Osteocyte (in vitro differentiated cells): ENCODE results near the gene NPR3. TPM values are rescaled to one million over a fixed set of nuclear protein-coding genes. Genes with fewer than 3 reads are reported as not detected.
A peak's percentile ranks its signal among the peaks of the same experiment; 100 is the strongest.
"Not testable (repeated sequence)": the region's sequence is repeated elsewhere in the genome, so short reads cannot be mapped to it uniquely, and the experiment has no call there.

Experiments
- DNase-seq: peaks from one replicate; pipeline ENCODE4 v3.0.0; 2021; ENCODE audit warnings: mixed read lengths; ENCODE audit not compliant: unreplicated experiment; ENCODE audit errors: extremely low spot score
- H3K27ac Mint-ChIP-seq: one replicate; pipeline ENCODE4 v1.8.0; 2021; ENCODE audit warnings: mild to moderate bottlenecking, mixed read lengths; ENCODE audit not compliant: unreplicated experiment
- H3K27me3 Mint-ChIP-seq: one replicate; pipeline ENCODE4 v1.8.0; 2021; ENCODE audit warnings: mixed read lengths; ENCODE audit not compliant: unreplicated experiment
- H3K36me3 Mint-ChIP-seq: one replicate; pipeline ENCODE4 v1.8.0; 2021; ENCODE audit warnings: mixed read lengths; ENCODE audit not compliant: unreplicated experiment
- H3K4me1 Mint-ChIP-seq: one replicate; pipeline ENCODE4 v1.8.0; 2021; ENCODE audit warnings: mixed read lengths; ENCODE audit not compliant: unreplicated experiment
- H3K4me3 Mint-ChIP-seq: one replicate; pipeline ENCODE4 v1.8.0; 2021; ENCODE audit warnings: mild to moderate bottlenecking, moderate library complexity, mixed read lengths; ENCODE audit not compliant: unreplicated experiment
- H3K9me3 Mint-ChIP-seq: one replicate; pipeline ENCODE4 v1.8.0; 2021; ENCODE audit warnings: mixed read lengths; ENCODE audit not compliant: unreplicated experiment
- total RNA-seq: library from RNA; stranded (reverse); gene quantifications from 2 replicates; pipeline ENCODE4 v1.2.1, GENCODE V29; 2021
- TF ChIP-seq, protein P1 (sequence below): fragments of 200-600 bp; sonication (generic); IDR thresholded peaks from 2 replicates; pipeline ENCODE4 v1.5.0; 2021; ENCODE audit warnings: antibody characterized with exemption, mild to moderate bottlenecking, moderate library complexity

NPR3 gene
- total RNA-seq, 1 donor from 2014 or later = 97.4 TPM

DNA sequence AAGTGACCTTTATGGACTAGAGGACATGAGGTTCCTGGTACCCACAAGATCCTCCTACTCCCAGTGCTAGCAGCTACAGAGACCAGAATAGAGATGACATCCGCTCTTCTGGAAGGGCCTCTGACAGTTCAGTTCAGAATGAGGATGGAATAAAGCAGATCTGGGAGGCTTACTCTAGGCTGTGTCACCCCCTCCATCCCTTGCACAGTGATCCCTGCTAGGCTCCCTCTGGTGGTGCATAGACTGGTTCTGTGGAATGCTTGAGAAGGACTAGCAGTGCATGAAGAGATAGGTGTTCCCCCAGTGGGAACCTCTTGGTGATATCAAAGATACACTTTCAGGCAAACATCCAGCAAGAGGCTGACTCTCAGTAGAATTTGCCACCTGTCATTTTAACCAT is 83.0 kb downstream of the NPR3 start:
- no peaks in the 10 kb centered on the region for H3K27me3 Mint-ChIP-seq
- H3K4me1 Mint-ChIP-seq = peaks cover 25% of the 10 kb centered on the region
- DNase-seq = no peak
- peaks cover 23% of the 10 kb centered on the region for H3K9me3 Mint-ChIP-seq
- H3K36me3 Mint-ChIP-seq = peaks cover 30% of the 10 kb centered on the region
- no peak overlapping the region for H3K4me3 Mint-ChIP-seq
- TF ChIP-seq, protein P1, sequence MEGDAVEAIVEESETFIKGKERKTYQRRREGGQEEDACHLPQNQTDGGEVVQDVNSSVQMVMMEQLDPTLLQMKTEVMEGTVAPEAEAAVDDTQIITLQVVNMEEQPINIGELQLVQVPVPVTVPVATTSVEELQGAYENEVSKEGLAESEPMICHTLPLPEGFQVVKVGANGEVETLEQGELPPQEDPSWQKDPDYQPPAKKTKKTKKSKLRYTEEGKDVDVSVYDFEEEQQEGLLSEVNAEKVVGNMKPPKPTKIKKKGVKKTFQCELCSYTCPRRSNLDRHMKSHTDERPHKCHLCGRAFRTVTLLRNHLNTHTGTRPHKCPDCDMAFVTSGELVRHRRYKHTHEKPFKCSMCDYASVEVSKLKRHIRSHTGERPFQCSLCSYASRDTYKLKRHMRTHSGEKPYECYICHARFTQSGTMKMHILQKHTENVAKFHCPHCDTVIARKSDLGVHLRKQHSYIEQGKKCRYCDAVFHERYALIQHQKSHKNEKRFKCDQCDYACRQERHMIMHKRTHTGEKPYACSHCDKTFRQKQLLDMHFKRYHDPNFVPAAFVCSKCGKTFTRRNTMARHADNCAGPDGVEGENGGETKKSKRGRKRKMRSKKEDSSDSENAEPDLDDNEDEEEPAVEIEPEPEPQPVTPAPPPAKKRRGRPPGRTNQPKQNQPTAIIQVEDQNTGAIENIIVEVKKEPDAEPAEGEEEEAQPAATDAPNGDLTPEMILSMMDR = peak; percentile 39
- H3K27ac Mint-ChIP-seq = no peak overlapping the region

DNA sequence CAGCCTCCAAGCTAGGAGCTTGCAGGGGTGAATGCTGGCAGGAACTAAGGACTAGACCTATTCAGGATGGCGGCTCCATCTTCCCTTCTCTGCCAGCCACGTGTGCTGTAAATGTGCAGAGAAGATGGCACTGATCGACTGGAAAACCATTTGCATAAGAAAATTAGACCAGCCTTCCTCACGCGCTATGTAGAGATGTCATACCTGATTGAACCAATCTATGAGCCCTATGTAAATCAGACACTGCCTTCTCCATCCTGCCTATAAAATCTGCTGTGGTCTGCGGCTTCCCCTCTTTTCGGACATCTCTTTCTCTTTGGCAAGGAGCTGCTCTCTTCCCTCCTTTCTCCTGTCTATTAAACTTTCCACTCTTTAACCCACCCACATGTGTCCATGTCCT is 91.6 kb downstream of the NPR3 start:
- H3K36me3 Mint-ChIP-seq = peaks cover 10% of the 10 kb centered on the region
- peaks cover 27% of the 10 kb centered on the region for H3K9me3 Mint-ChIP-seq
- DNase-seq = no peak
- peaks cover 36% of the 10 kb centered on the region for H3K4me1 Mint-ChIP-seq
- TF ChIP-seq, protein P1 = no peak
- H3K27ac Mint-ChIP-seq = no peak overlapping the region
- H3K27me3 Mint-ChIP-seq = no peaks in the 10 kb centered on the region
- H3K4me3 Mint-ChIP-seq = no peak overlapping the region

DNA sequence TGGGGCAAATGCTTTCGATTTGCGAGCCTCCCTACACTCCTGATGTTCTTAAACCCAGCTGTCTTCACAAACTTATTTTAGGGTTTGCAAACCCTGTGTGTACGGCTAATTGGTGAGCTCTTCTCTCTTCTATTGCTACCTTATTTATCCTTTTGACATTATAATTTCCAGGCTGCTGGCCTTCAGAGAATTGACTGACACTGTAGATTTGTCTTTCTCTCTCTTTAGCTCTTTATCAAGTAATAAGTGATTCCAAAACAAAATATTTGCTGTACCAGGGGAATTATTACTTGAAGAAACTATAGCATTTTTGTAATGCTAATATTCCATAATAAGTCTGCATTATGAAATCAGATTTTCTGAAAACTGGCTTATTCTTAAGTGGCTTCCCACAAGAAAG is 92.5 kb downstream of the NPR3 start:
- TF ChIP-seq, protein P1 = no peak
- Mint-ChIP-seq H3K4me3 (no peak overlapping the region), H3K27ac (no peak overlapping the region), H3K9me3 (peaks cover 20% of the 10 kb centered on the region), H3K4me1 (peaks cover 39% of the 10 kb centered on the region), H3K36me3 (peaks cover 7% of the 10 kb centered on the region), H3K27me3 (no peaks in the 10 kb centered on the region)
- DNase-seq = no peak

DNA sequence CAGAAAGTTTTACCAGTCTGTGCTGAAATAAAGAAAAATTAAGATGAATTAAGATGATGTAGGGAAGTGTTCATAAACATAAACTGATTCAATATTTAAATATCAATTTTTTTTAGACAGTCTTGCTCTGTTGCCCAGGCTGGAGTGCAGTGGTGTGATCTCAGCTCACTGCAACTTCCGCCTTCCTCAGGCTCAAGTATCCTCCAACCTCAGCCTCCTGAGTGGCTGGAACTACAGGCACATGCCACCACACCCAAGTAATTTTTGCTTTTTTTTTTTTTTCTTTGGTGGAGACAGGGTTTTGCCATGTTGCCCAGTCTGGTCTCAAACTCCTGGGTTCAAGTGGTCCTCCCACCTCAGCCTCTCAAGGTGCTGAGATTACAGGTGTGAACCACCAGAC is 94.3 kb downstream of the NPR3 start:
- H3K4me3 Mint-ChIP-seq, H3K9me3 Mint-ChIP-seq, H3K36me3 Mint-ChIP-seq, DNase-seq, H3K27me3 Mint-ChIP-seq: not testable (repeated sequence)
- Mint-ChIP-seq H3K27ac (peak overlapping the region; percentile 59), H3K4me1 (peaks cover 50% of the 10 kb centered on the region)

DNA sequence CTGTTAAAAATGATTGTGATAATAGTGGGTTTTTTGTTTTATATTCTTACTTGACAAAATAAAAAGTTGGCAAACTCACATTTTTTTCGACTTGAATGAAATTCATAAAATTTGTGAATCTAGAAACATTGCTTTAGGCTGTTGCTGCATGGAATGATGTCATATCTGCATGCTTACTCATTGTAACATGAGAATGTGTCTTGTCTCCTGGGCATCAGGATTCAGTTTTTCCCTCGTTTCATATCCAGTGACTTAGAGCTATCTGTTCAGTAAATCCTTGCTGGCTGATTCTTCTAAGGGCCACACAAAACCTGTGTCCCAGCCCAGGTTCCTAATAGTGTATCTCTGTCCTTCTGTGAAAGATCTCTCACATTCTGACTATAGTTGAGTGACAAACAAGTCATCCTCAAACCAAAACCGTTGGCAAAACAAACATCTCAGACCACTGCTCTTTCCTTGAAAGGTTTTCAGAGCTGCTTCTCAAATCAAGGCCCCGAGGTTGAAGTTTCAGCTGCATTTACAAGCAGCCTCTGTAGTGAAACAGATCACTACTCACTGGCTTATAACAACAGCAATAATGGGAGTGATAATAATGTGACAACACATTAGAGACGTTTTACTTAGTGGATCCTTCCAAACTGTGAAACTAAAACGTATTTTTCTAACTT is 95.0 kb downstream of the NPR3 start:
- Mint-ChIP-seq H3K27ac (peak overlapping the region; percentile 88), H3K4me1 (peaks cover 56% of the 10 kb centered on the region), H3K36me3 (peaks cover 4% of the 10 kb centered on the region), H3K9me3 (peaks cover 10% of the 10 kb centered on the region), H3K4me3 (no peak overlapping the region), H3K27me3 (no peaks in the 10 kb centered on the region)
- DNase-seq = no peak
- TF ChIP-seq, protein P1 = no peak
